Natural killer cell treated with Interleukin-12 subunit alpha and Interleukin-12 subunit beta and Interleukin-15 and Interleukin-18, amount 100 ng/mL, for 72 hours (primary cell): ENCODE measurements around the gene THAP4. TPM values are rescaled to one million over a fixed set of nuclear protein-coding genes. Genes with fewer than 3 reads are reported as not detected.
A peak's percentile ranks its signal among the peaks of the same experiment; 100 is the strongest.

Source experiments
- ATAC-seq, 2 donors: fragments of 150-1000 bp; cut with Tn5 transposase in 1 of 2; sonication (Bioruptor Pico), chemical (Tn5 transposase) in 1 of 2; 2 replicates each; pipeline ENCODE4 v1.10.0; 2021
- DNase-seq: peaks from one replicate; pipeline ENCODE4 v3.0.0; 2022; ENCODE audit warnings: low spot score
- H3K27ac Mint-ChIP-seq, 2 donors: 1 replicate in 1 of 2; 2 replicates in 1 of 2; pipeline ENCODE4 v1.8.0; 2022; ENCODE audit warnings: mixed read lengths in 2 of 2, mild to moderate bottlenecking in 1 of 2, moderate library complexity in 1 of 2
- H3K27me3 Mint-ChIP-seq, 2 donors: 1 replicate in 1 of 2; 2 replicates in 1 of 2; pipeline ENCODE4 v1.8.0; 2022; ENCODE audit warnings: mixed read lengths in 2 of 2
- H3K36me3 Mint-ChIP-seq: one replicate; pipeline ENCODE4 v1.8.0; 2022; ENCODE audit warnings: mixed read lengths
- H3K4me1 Mint-ChIP-seq, 2 donors: 1 replicate in 1 of 2; 2 replicates in 1 of 2; pipeline ENCODE4 v1.8.0; 2022; ENCODE audit warnings: low read depth in 2 of 2, mixed read lengths in 2 of 2, mild to moderate bottlenecking in 1 of 2
- H3K4me3 Mint-ChIP-seq: one replicate; pipeline ENCODE4 v1.8.0; 2022; ENCODE audit warnings: mixed read lengths
- H3K9me3 Mint-ChIP-seq: 2 replicates; pipeline ENCODE4 v1.8.0; 2022; ENCODE audit warnings: mixed read lengths
- total RNA-seq, 2 donors: library from RNA; stranded (reverse); gene quantifications; one replicate each; pipeline ENCODE4 v1.2.3, GENCODE V29; 2022

THAP4 gene
- total RNA-seq, result 10 to 100 TPM; 26.9 to 55.9 TPM

GRCh38 chr2:241637018-241637794 is at the start of gene THAP4, which contains the start of gene ATG4B:
Gene THAP4 (minus strand): TSS chr2:241637158. CDS start chr2:241637017, 141 bp downstream.
Gene ATG4B (plus strand): TSS chr2:241637693. CDS start chr2:241637715, 22 bp downstream.
- Mint-ChIP-seq H3K27ac (peak within 1 kb of the TSS; percentile 76 to 91), H3K9me3 (no peaks in the 10 kb centered on the region), H3K27me3 (no peaks in the 10 kb centered on the region), H3K4me1 (peaks cover 40 to 47% of the 10 kb centered on the region in 2 donors), H3K36me3 (peaks cover 6% of the 10 kb centered on the region), H3K4me3 (peak within 1 kb of the TSS; percentile 96)
- peak; percentile 86 for DNase-seq
- ATAC-seq, result peak; percentile 84 to 90

- peaks cover 17% of the 10 kb centered on the region for H3K36me3 Mint-ChIP-seq
- DNase-seq (no peak), ATAC-seq (peak in 1 of 2 donors; percentile 23)
- H3K4me3 Mint-ChIP-seq, result peak overlapping the region; percentile 87
- peak overlapping the region; percentile 75 to 83 for H3K27ac Mint-ChIP-seq
- H3K4me1 Mint-ChIP-seq, result peaks cover 6 to 16% of the 10 kb centered on the region in 2 donors
- H3K9me3 Mint-ChIP-seq, result no peaks in the 10 kb centered on the region
- H3K27me3 Mint-ChIP-seq, result no peaks in the 10 kb centered on the region
These were observed 49.3 kb upstream of the THAP4 start for GRCh38 chr2:241686324-241686649.

- H3K9me3 Mint-ChIP-seq, result no peaks in the 10 kb centered on the region
- ATAC-seq (no peak), DNase-seq (no peak)
- peaks cover 2 to 18% of the 10 kb centered on the region in 2 donors for H3K4me1 Mint-ChIP-seq
- H3K4me3 Mint-ChIP-seq, result no peak overlapping the region
- peak overlapping the region in 1 of 2 donors; percentile 8 for H3K27ac Mint-ChIP-seq
- peaks cover 23% of the 10 kb centered on the region for H3K36me3 Mint-ChIP-seq
- no peaks in the 10 kb centered on the region for H3K27me3 Mint-ChIP-seq
These were observed 44.1 kb upstream of the THAP4 start for GRCh38 chr2:241680827-241681599.

- H3K27ac Mint-ChIP-seq, result no peak overlapping the region
- no peak for ATAC-seq
These were observed 43.1 kb upstream of the THAP4 start for GRCh38 chr2:241680044-241680443.

GRCh38 chr2:241678784-241679540 is 42.0 kb upstream of the THAP4 start:
- Mint-ChIP-seq H3K36me3 (peaks cover 16% of the 10 kb centered on the region), H3K4me3 (no peak overlapping the region), H3K27ac (peak overlapping the region in 1 of 2 donors; percentile 19), H3K27me3 (no peaks in the 10 kb centered on the region), H3K4me1 (peaks cover 0 to 7% of the 10 kb centered on the region in 2 donors), H3K9me3 (no peaks in the 10 kb centered on the region)
- DNase-seq (no peak), ATAC-seq (no peak)

More at GRCh38 chr2:241680044-241680443, 43.1 kb upstream of the THAP4 start:
- H3K27me3 Mint-ChIP-seq, result no peaks in the 10 kb centered on the region
- DNase-seq, result no peak
- H3K4me1 Mint-ChIP-seq, result peaks cover 0 to 14% of the 10 kb centered on the region in 2 donors
- peaks cover 23% of the 10 kb centered on the region for H3K36me3 Mint-ChIP-seq
- H3K9me3 Mint-ChIP-seq, result no peaks in the 10 kb centered on the region
- H3K4me3 Mint-ChIP-seq, result no peak overlapping the region

GRCh38 chr2:241678307-241678706 is 41.3 kb upstream of the THAP4 start:
- no peaks in the 10 kb centered on the region for H3K9me3 Mint-ChIP-seq
- H3K27ac Mint-ChIP-seq, result no peak overlapping the region
- DNase-seq (no peak), ATAC-seq (no peak)
- peaks cover 6 to 11% of the 10 kb centered on the region in 2 donors for H3K4me1 Mint-ChIP-seq
- no peak overlapping the region for H3K4me3 Mint-ChIP-seq
- no peaks in the 10 kb centered on the region for H3K27me3 Mint-ChIP-seq
- H3K36me3 Mint-ChIP-seq, result peaks cover 15% of the 10 kb centered on the region

GRCh38 chr2:241677392-241677791 is 40.4 kb upstream of the THAP4 start:
- H3K4me3 Mint-ChIP-seq, result no peak overlapping the region
- no peaks in the 10 kb centered on the region for H3K27me3 Mint-ChIP-seq
- H3K36me3 Mint-ChIP-seq, result peaks cover 15% of the 10 kb centered on the region
- ATAC-seq (no peak), DNase-seq (no peak)
- no peaks in the 10 kb centered on the region for H3K9me3 Mint-ChIP-seq
- H3K4me1 Mint-ChIP-seq, result peaks cover 12% of the 10 kb centered on the region in 2 donors
- no peak overlapping the region for H3K27ac Mint-ChIP-seq

GRCh38 chr2:241676665-241677064 is 39.7 kb upstream of the THAP4 start:
- H3K4me3 Mint-ChIP-seq, result no peak overlapping the region
- H3K9me3 Mint-ChIP-seq, result no peaks in the 10 kb centered on the region
- peaks cover 10% of the 10 kb centered on the region for H3K36me3 Mint-ChIP-seq
- DNase-seq, result no peak
- ATAC-seq, result no peak
- peaks cover 12 to 14% of the 10 kb centered on the region in 2 donors for H3K4me1 Mint-ChIP-seq
- H3K27ac Mint-ChIP-seq, result no peak overlapping the region
- no peaks in the 10 kb centered on the region for H3K27me3 Mint-ChIP-seq

- Mint-ChIP-seq H3K27ac (no peak overlapping the region), H3K9me3 (no peaks in the 10 kb centered on the region), H3K36me3 (peaks cover 5% of the 10 kb centered on the region), H3K27me3 (no peaks in the 10 kb centered on the region), H3K4me1 (peaks cover 11 to 14% of the 10 kb centered on the region in 2 donors), H3K4me3 (no peak overlapping the region)
- no peak for DNase-seq
- no peak for ATAC-seq
These were observed 38.9 kb upstream of the THAP4 start for GRCh38 chr2:241675885-241676284.

GRCh38 chr2:241673797-241674725 is 37.1 kb upstream of the THAP4 start:
- H3K27me3 Mint-ChIP-seq, result no peaks in the 10 kb centered on the region
- peaks cover 7 to 14% of the 10 kb centered on the region in 2 donors for H3K4me1 Mint-ChIP-seq
- ATAC-seq, result no peak
- H3K27ac Mint-ChIP-seq, result peak overlapping the region in 1 of 2 donors; percentile 59
- H3K9me3 Mint-ChIP-seq, result no peaks in the 10 kb centered on the region
- H3K36me3 Mint-ChIP-seq, result no peaks in the 10 kb centered on the region
- no peak for DNase-seq
- H3K4me3 Mint-ChIP-seq, result no peak overlapping the region

- ATAC-seq (no peak), DNase-seq (no peak)
- peaks cover 7 to 14% of the 10 kb centered on the region in 2 donors for H3K4me1 Mint-ChIP-seq
- H3K36me3 Mint-ChIP-seq, result no peaks in the 10 kb centered on the region
- no peaks in the 10 kb centered on the region for H3K27me3 Mint-ChIP-seq
- no peaks in the 10 kb centered on the region for H3K9me3 Mint-ChIP-seq
- H3K4me3 Mint-ChIP-seq, result no peak overlapping the region
- no peak overlapping the region for H3K27ac Mint-ChIP-seq
These were observed 36.3 kb upstream of the THAP4 start for GRCh38 chr2:241673189-241673663.

- Mint-ChIP-seq H3K4me1 (peaks cover 7 to 14% of the 10 kb centered on the region in 2 donors), H3K9me3 (no peaks in the 10 kb centered on the region), H3K27me3 (no peaks in the 10 kb centered on the region), H3K36me3 (no peaks in the 10 kb centered on the region), H3K27ac (no peak overlapping the region), H3K4me3 (no peak overlapping the region)
- ATAC-seq (no peak), DNase-seq (no peak)
These were observed 35.6 kb upstream of the THAP4 start for GRCh38 chr2:241672243-241673188.
